ENCODE data around the gene ARFGAP2. TPM values are rescaled to one million over a fixed set of nuclear protein-coding genes. Genes with fewer than 3 reads are reported as not detected.
"Not testable (repeated sequence)": the region's sequence is repeated elsewhere in the genome, so short reads cannot be mapped to it uniquely, and the experiment has no call there.

The ARFGAP2 gene
- total RNA-seq, result 10 to 100 TPM; 82.0 to 85.7 TPM

DNA sequence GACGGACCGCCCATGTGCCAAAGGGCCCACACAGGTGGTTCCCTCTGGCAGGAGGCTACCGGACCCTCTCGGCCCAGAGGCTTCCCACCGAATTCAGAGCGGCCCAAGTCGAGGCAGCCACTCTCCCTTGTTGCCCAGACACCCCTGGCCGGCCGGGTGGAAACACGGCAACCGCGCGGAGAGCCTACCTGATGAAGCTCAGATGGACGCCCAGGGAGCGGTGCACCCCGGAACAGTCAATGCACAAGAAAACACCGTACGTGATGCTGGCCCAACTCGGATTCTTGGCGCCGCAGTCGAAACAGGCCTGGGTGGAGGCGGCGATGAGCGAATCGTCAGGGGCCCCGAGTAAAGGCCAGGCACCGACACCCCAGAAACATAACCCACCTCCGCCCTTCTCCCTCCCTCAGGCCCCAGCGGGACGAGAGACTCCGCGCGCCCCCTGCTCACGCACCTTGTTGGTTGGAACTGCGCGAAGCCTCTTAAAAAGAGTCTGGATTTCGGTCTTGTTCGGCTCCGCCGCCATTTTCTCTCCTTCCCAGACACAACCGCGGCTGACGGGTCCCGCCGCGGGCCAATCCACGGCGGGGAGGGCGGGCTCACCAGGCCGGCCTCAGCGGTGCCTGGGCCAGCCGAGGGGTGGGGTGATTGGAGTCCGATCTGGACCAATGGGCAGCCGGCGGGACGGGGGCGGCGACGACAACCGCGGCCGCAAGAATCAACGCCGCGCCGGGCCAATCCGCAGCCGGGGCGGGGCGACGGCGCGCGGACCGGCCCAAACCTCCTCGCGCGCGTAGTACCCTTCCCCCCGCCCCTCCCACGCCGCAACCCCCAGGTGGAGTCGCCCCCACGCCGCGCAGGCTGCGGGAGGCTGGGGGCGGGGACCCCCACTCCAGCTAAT lies at the start of gene ARFGAP2:
ARFGAP2 (minus strand) TSS at position 552 of the 901 bp plus-strand sequence; CDS start at position 526, 26 bp downstream.
- Mint-ChIP-seq H3K4me1 (peaks cover 48% of the 10 kb centered on the region), H3K36me3 (ENCODE audit: low read depth) (peaks cover 29% of the 10 kb centered on the region), H3K27me3 (no peaks in the 10 kb centered on the region), H3K9me3 (no peaks in the 10 kb centered on the region), H3K27ac (peak within 1 kb of the TSS; percentile 98), H3K4me3 (peak within 1 kb of the TSS; percentile 94)
- CTCF ChIA-PET, result interaction anchor here (1.4 to 4.8 kb wide), 3 partner anchors 11 to 236 kb away, joined by 4 to 33 read pairs (median 15); partner anchors contain the start of genes DDB2 and PACSIN3
- POLR2A ChIA-PET, result interaction anchor here (0.8 to 10.3 kb wide), 9 partner anchors 10 to 250 kb away, joined by 3 to 124 read pairs (median 6); partner anchors contain the start of genes ACP2, DDB2, MADD and PACSIN3
- DNase-seq, result peak; percentile 97

DNA sequence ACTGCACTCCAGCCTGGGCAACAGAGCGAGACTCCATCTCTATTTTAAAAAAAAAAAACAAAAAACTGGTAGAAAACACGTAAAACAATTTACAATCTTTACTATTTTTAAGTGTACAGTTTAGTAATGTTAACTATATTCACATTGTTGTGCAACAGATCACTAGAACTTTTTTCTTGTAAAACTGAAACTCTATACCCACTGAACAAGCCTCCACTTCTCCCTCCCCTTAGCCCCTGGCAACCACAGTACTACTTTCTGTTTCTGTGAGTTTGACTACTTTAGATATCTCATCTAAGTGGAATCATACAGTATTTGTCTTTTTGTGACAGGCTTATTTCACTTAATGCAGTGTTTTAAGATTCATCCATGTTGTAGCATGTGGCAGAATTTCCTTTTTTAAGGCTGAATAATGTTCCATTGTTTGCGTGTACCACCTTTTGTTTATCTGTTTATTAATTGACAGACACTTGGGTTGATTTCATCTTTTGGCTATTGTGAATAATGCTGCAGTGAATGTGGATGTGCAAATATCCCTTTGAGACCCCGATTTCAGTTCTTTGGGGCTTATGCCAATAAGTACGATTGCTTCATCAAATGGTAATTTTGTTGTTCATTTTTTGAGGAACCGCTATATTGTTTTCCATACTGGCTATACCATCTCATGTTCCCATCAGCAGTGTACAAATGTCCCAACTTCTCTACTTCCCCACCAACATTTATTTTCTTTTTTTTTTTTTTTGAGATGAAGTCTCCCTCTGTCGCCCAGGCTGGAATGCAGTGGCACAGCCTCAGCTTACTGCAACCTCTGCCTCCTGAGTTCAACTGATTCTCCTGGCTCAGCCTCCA lies 49.1 kb upstream of the ARFGAP2 start:
- Mint-ChIP-seq H3K27ac (peak overlapping the region; percentile 66), H3K36me3 (ENCODE audit: low read depth) (peaks cover 64% of the 10 kb centered on the region), H3K4me3 (no peak overlapping the region), H3K27me3 (no peaks in the 10 kb centered on the region), H3K9me3 (no peaks in the 10 kb centered on the region), H3K4me1 (peaks cover 37% of the 10 kb centered on the region)
- DNase-seq, result peak; percentile 37
- ChIA-PET POLR2A (interaction anchor here (1.0 to 17.4 kb wide), 3 partner anchors 10 to 39 kb away, joined by 4 to 161 read pairs (median 6); partner anchors contain the start of genes DDB2 and PACSIN3), CTCF (interaction anchor here (0.6 to 2.4 kb wide), 2 partner anchors 47 to 171 kb away, joined by 3 to 7 read pairs; no protein-coding TSS in a partner anchor)

DNA sequence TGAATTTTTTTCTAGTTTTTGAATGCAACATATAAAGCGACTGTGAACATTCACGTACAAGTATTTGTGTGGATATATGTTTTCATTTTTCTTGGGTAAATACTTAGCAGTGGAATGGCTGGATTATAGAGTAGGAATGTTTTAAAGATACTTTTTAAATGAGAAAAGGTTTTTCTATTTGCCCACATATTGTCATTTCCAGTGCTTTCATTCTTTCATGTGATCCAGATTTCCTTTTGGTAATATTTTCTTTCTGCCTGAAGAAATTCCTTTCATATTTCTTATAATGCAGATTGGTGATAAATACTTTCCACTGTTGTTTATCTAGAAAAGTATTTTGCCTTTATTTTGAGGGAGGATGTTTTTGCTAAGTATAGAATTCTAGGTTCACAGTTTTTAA lies 46.0 kb upstream of the ARFGAP2 start:
- CTCF ChIA-PET, result no interaction called here
- no peaks in the 10 kb centered on the region for H3K9me3 Mint-ChIP-seq
- peaks cover 66% of the 10 kb centered on the region for H3K36me3 Mint-ChIP-seq (ENCODE audit: low read depth)

DNA sequence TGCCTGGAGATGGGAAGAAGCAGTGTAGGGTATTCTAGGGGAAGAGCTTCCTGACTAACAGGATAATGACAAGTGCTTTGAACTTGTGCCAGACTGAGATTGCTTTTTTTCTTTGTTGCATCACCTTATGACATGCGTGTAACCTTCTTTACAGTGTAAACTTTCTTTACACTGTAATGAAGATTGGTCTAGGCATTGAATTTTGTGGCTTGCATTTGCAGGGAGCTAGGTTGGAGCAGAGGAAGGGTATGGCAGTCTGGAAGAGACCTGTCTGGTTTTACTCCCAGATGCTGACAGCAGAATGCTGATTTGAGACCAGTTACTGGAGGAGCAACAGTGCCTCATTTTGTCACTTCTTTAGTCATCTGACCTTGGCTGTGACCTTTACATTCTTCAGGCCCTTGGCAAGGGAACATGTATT lies 43.7 kb upstream of the ARFGAP2 start:
- no peak overlapping the region for H3K4me3 Mint-ChIP-seq
- CTCF ChIA-PET, result no interaction called here

More for the DNA sequence above, 46.0 kb upstream of the ARFGAP2 start:
- no peak overlapping the region for H3K4me3 Mint-ChIP-seq
- no peak for DNase-seq
- H3K27ac Mint-ChIP-seq, result peak overlapping the region; percentile 58
- POLR2A ChIA-PET, result no interaction called here
- H3K4me1 Mint-ChIP-seq, result peaks cover 52% of the 10 kb centered on the region
- H3K27me3 Mint-ChIP-seq, result no peaks in the 10 kb centered on the region

DNA sequence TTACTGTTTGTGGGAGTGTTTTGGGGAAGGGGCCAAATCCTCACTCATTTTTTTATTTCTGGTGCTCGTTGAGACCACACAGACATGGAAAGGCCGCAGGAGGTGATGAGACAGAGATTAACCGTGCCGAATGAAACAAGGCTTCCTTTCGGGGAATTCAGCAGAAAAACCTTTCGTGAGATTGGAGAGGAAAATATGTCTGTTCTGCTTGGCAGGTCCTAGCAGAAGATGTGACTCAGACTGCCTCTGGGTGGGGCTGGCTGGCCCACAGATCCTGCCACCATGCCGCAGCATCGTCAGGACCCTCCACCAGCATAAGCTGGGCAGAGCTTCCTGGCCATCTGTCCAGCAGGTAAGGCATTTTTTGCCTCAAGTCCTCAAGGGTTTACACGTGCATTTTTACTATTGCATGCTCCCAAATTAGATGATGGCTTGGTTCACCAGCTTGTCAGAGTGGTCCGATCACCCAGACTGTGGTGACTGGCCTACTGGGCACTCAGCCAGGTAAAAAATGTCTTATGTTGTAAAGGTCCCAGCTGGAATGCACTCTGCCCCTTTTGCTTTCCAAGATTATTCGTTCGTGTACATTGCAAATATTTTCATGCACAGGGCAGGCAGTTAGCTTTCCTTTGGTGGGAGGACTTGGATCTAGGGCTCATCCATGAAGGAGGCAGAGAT lies 39.6 kb upstream of the ARFGAP2 start:
- POLR2A ChIA-PET, result interaction anchor here (0.6 to 7.1 kb wide), 12 partner anchors 15 to 516 kb away, joined by 3 to 161 read pairs (median 30); partner anchors contain the start of genes ACP2, ARFGAP2, ARHGAP1 and MADD
- Mint-ChIP-seq H3K36me3 (ENCODE audit: low read depth) (peaks cover 47% of the 10 kb centered on the region), H3K4me3 (peak overlapping the region; percentile 90), H3K9me3 (no peaks in the 10 kb centered on the region), H3K4me1 (peaks cover 46% of the 10 kb centered on the region), H3K27ac (peak overlapping the region; percentile 100), H3K27me3 (no peaks in the 10 kb centered on the region)
- DNase-seq, result peak; percentile 73
- CTCF ChIA-PET, result interaction anchor here (0.9 to 3.7 kb wide), 7 partner anchors 11 to 196 kb away, joined by 3 to 33 read pairs (median 5); partner anchors contain the start of genes ARFGAP2 and NR1H3

More for the DNA sequence above, 43.7 kb upstream of the ARFGAP2 start:
- DNase-seq, result no peak
- H3K9me3 Mint-ChIP-seq, result no peaks in the 10 kb centered on the region
- H3K27ac Mint-ChIP-seq, result peak overlapping the region; percentile 19
- no peaks in the 10 kb centered on the region for H3K27me3 Mint-ChIP-seq
- H3K36me3 Mint-ChIP-seq (ENCODE audit: low read depth), result peaks cover 65% of the 10 kb centered on the region
- POLR2A ChIA-PET, result interaction anchor here (0.8 to 7.1 kb wide), 5 partner anchors 8 to 50 kb away, joined by 3 to 124 read pairs (median 5); partner anchors contain the start of genes ARFGAP2 and MADD
- H3K4me1 Mint-ChIP-seq, result peaks cover 52% of the 10 kb centered on the region

DNA sequence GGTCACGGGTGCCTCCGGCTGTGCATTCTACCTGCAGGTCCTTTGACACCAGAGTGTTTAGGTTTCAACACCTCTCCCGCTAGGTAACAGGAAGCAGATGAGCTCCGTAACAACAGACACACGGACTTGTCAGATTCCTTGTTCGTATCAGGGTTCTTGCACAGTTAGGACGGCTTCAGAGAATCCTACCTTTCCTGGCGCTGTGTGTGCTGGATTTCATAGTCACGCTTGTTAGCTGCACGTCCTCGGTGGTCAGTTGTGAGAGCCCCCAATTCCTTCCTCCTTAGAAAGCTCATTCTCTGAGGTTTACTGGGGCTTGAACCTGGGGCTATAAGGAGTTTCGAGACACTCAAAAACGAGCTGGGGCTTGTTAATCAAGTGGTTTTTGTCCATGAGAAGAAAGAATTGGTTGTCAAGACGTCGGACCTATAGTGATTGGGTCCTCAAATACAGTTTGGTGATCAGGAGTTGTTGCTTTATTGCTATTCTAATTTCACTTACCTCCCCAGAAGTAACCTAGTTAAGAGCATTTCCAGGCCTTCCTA lies 38.8 kb upstream of the ARFGAP2 start:
- ChIA-PET CTCF (interaction anchor here (0.7 to 3.7 kb wide), 17 partner anchors 8 to 197 kb away, joined by 3 to 33 read pairs (median 4); partner anchors contain the start of genes ACP2, ARFGAP2, MADD and NR1H3), POLR2A (interaction anchor here (0.8 to 7.1 kb wide), 32 partner anchors 11 to 551 kb away, joined by 3 to 161 read pairs (median 6); partner anchors contain the start of genes ACP2, ARFGAP2, ARHGAP1 and CSTPP1)
- Mint-ChIP-seq H3K36me3 (ENCODE audit: low read depth) (peaks cover 46% of the 10 kb centered on the region), H3K4me1 (peaks cover 46% of the 10 kb centered on the region), H3K27ac (peak overlapping the region; percentile 100), H3K4me3 (peak overlapping the region; percentile 90), H3K9me3 (no peaks in the 10 kb centered on the region), H3K27me3 (no peaks in the 10 kb centered on the region)
- no peak for DNase-seq

DNA sequence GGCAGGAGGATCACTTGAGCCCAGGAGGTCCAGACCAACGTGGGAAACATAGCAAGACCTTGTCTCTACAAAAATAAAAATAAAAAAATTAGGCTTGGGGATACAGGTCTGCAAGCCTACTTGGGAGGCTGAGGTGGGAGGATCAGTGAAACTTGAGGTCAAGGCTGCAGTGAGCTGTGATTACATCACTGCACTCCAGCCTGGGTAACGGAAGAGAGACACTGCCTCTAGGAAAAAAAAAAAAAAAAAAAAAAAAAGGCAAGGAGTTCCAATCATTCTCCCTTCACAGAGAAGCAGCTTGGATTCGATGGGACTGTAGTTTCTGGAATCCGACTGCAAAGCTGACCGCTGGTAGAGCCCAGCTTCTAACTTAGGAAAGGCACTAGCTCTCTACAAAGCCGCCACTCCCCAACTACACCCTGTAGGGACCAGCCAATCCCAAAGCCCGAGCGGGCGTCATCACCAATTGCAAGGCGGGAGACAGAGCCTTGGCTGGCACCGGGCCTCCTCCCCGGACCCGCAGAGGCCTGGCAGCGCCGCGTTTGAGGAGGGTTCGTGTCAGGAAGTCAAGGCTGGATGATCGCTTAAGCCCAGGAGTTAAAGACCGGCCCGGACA lies 37.4 kb upstream of the ARFGAP2 start:
- ChIA-PET POLR2A (interaction anchor here (0.5 to 7.1 kb wide), 37 partner anchors 8 to 634 kb away, joined by 3 to 161 read pairs (median 6); partner anchors contain the start of genes ACP2, ARFGAP2, ARHGAP1 and CKAP5), CTCF (interaction anchor here (0.5 to 3.7 kb wide), 19 partner anchors 9 to 664 kb away, joined by 3 to 33 read pairs (median 4); partner anchors contain the start of genes ACP2, AGBL2, ARFGAP2 and MADD)
- peak; percentile 92 for DNase-seq
- Mint-ChIP-seq H3K27me3 (no peaks in the 10 kb centered on the region), H3K4me3 (peak overlapping the region; percentile 90), H3K27ac (peak overlapping the region; percentile 100), H3K36me3 (ENCODE audit: low read depth) (peaks cover 36% of the 10 kb centered on the region), H3K9me3 (peaks cover 3% of the 10 kb centered on the region), H3K4me1 (peaks cover 48% of the 10 kb centered on the region)

DNA sequence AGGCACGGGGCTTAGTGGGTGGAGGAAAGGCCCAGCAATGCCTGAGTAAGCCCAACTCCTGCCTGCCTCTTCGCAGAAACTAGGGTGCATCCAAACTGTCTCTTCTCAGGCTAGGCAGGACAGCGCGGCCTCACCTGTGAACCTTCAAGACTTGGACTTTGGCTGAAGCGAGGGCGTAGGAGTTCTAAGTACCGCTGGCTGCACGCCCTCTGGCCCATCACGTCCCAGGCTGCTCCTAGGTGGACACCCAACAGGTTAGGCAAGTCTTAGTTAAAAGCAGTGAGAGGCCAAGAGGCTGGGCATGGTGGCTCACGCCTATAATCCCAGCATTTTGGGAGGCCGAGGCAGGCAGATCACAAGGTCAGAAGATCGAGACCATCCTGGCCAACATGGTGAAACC lies 36.3 kb upstream of the ARFGAP2 start:
- no peaks in the 10 kb centered on the region for H3K27me3 Mint-ChIP-seq
- POLR2A ChIA-PET, result no interaction called here
- H3K4me3 Mint-ChIP-seq, result no peak overlapping the region
- H3K9me3 Mint-ChIP-seq, result peaks cover 3% of the 10 kb centered on the region
- peaks cover 41% of the 10 kb centered on the region for H3K4me1 Mint-ChIP-seq
- CTCF ChIA-PET, result interaction anchor here (1.5 to 2.7 kb wide), 2 partner anchors 36 to 502 kb away, joined by 3 to 19 read pairs; partner anchors contain the start of genes ACP2 and AGBL2
- no peak for DNase-seq
- H3K36me3 Mint-ChIP-seq (ENCODE audit: low read depth), result peaks cover 28% of the 10 kb centered on the region
- H3K27ac Mint-ChIP-seq, result no peak overlapping the region

DNA sequence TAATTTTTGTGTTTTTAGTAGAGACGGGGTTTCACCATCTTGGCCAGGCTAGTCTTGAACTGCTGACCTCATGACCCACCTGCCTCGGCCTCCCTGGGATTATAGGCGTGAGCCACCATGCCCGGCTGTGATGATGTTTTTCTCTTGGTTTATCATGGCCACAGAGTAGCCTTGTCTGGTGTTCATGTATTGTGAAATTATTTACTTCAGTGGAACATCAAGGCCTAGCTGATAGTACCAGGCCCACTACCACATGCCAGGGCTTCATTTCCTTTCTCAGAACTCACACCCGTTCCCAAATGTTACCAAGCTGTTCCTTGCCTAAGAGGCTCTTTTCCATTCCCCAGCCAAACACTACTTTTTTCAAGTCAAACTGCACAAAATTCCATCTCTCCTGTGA lies 31.9 kb upstream of the ARFGAP2 start:
- Mint-ChIP-seq H3K4me1 (peaks cover 18% of the 10 kb centered on the region), H3K9me3 (peaks cover 3% of the 10 kb centered on the region), H3K27ac (no peak overlapping the region), H3K4me3 (no peak overlapping the region), H3K36me3 (ENCODE audit: low read depth) (no peaks in the 10 kb centered on the region), H3K27me3 (peaks cover 4% of the 10 kb centered on the region)
- ChIA-PET CTCF (no interaction called here), POLR2A (no interaction called here)
- no peak for DNase-seq

DNA sequence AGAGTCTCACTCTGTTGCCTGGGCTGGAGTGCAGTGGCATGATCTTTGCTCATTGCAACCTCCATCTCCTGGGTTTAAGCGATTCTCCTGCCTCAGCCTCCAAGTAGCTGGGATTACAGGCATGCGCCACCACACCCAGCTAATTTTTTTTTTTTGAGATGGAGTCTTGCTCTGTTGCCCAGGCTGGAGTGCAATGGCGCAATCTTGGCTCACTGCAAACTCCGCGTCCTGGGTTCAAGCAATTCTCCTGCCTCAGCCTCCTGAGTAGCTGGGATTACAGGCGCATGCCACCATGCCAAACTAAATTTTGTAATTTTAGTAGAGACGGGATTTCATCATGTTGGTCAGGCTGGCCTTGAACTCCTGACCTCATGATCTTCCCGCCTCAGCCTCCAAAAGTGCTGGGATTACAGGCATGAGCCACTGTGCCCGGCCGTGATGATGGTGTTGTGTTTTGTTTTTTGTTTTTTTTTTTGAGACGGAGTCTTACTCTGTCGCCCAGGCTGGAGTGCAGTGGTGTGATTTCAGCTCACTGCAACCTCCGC lies 31.4 kb upstream of the ARFGAP2 start:
- H3K27me3 Mint-ChIP-seq; H3K4me3 Mint-ChIP-seq; H3K9me3 Mint-ChIP-seq; H3K27ac Mint-ChIP-seq; H3K36me3 Mint-ChIP-seq (ENCODE audit: low read depth); POLR2A ChIA-PET; CTCF ChIA-PET; DNase-seq: not testable (repeated sequence)
- H3K4me1 Mint-ChIP-seq, result peaks cover 15% of the 10 kb centered on the region

DNA sequence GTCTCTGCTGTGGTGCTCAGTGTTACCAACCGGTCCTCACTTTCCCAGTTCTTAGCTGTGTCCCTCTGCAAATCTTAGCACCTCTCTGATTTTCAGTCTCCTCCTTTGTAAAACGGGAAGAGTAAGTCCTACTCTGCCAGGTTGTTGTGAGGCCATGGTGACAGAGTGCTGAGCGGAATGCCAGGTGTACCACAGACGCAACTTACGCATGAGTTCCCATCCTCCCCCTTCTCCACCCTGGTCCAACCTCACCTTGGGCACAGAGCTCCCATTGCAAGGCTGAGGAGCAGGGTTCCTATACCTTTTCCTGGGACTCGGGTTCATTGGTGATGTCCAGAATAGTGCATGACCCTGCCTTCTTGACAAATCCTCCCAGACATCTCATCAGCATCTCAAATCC lies 30.8 kb upstream of the ARFGAP2 start:
- Mint-ChIP-seq H3K27ac (no peak overlapping the region), H3K4me1 (peaks cover 13% of the 10 kb centered on the region), H3K4me3 (no peak overlapping the region), H3K9me3 (peaks cover 3% of the 10 kb centered on the region), H3K36me3 (ENCODE audit: low read depth) (no peaks in the 10 kb centered on the region), H3K27me3 (peaks cover 4% of the 10 kb centered on the region)
- DNase-seq, result no peak
- CTCF ChIA-PET, result interaction anchor here (0.5 kb wide), 1 partner anchor 48 kb away, joined by 4 read pairs; no protein-coding TSS in a partner anchor
- POLR2A ChIA-PET, result no interaction called here
